Measurements from ENCODE around the gene KANTR. TPM values are rescaled to one million over a fixed set of nuclear protein-coding genes. Genes with fewer than 3 reads are reported as not detected.

The KANTR gene
- total and polyA plus RNA-seq, 9 of the 15 experiments (the other 6 are each of a cell fraction or from before 2014, with no cell fraction given): 1.0 to 5.7 (median 3.4) TPM

- TF ChIP-seq EHMT2 (IDR thresholded peaks at IDR 0.05): no peak
- TF ChIP-seq SIX5 (IDR thresholded peaks at IDR 0.05; ENCODE audit: borderline replicate concordance in 1 of 2, insufficient read depth in 1 of 2, low read depth in 1 of 2, low read length in 2 of 2): no peak
- peak; percentile 47 for TF ChIP-seq ASH1L (IDR thresholded peaks at IDR 0.05; ENCODE audit: borderline replicate concordance, low read depth, partially characterized antibody)
- TF ChIP-seq CBX3 (IDR thresholded peaks at IDR 0.05; ENCODE audit: borderline replicate concordance in 1 of 2, low read length in 2 of 2): no peak; a peak in 1 of 3 replicates
- TF ChIP-seq EWSR1 (IDR thresholded peaks at IDR 0.05; ENCODE audit: borderline replicate concordance, low read depth, partially characterized antibody): no peak
- no peak for TF ChIP-seq ZNF282 (CRISPR knock-in tag; IDR thresholded peaks at IDR 0.05)
- TF ChIP-seq MTA3 (IDR thresholded peaks at IDR 0.05; ENCODE audit: borderline replicate concordance): 0 out of 2 replicates have a peak, but pooled peaks have one; percentile 5
- TF ChIP-seq PML (IDR thresholded peaks at IDR 0.05; ENCODE audit: low read length): no peak
- peak; percentile 88 for TF ChIP-seq PKNOX1 (IDR thresholded peaks at IDR 0.05)
- TF ChIP-seq KDM5B (IDR thresholded peaks at IDR 0.05; ENCODE audit: insufficient replicate concordance, low read depth, low read length): peak; percentile 36
- no peak for TF ChIP-seq MTA1 (IDR thresholded peaks at IDR 0.05; ENCODE audit: borderline replicate concordance)
- TF ChIP-seq KLF16 (IDR thresholded peaks at IDR 0.05): no peak
- TF ChIP-seq ZFP36 (IDR thresholded peaks at IDR 0.05; ENCODE audit: low read depth, low read length, partially characterized antibody): no peak
- no peak for TF ChIP-seq CHCHD3 (CRISPR knock-in tag; IDR thresholded peaks at IDR 0.05)
- no peak for TF ChIP-seq NR2C2 (CRISPR knock-in tag; IDR thresholded peaks at IDR 0.05)
- TF ChIP-seq NR2C2 (tag; IDR thresholded peaks at IDR 0.05): no peak; the same call in 1 of the 2 replicates
- TF ChIP-seq TFAM (CRISPR knock-in tag; conservative IDR thresholded peaks at IDR 0.05): no peak
- TF ChIP-seq GATAD2A (IDR thresholded peaks at IDR 0.05): no peak
- TF ChIP-seq ZNF445 (CRISPR knock-in tag; IDR thresholded peaks at IDR 0.05; ENCODE audit: low read depth): no peak
- TF ChIP-seq, protein P1, sequence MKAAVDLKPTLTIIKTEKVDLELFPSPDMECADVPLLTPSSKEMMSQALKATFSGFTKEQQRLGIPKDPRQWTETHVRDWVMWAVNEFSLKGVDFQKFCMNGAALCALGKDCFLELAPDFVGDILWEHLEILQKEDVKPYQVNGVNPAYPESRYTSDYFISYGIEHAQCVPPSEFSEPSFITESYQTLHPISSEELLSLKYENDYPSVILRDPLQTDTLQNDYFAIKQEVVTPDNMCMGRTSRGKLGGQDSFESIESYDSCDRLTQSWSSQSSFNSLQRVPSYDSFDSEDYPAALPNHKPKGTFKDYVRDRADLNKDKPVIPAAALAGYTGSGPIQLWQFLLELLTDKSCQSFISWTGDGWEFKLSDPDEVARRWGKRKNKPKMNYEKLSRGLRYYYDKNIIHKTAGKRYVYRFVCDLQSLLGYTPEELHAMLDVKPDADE (conservative IDR thresholded peaks at IDR 0.05; ENCODE audit: control insufficient read depth, low read depth, low read length): 0 out of 2 replicates have a peak, but pooled peaks have one; percentile 33
- TF ChIP-seq CTCF (IDR thresholded peaks at IDR 0.05 in 2 of 3, conservative IDR thresholded peaks at IDR 0.05 in 1 of 3; ENCODE audit: insufficient read depth in 2 of 3, low read depth in 1 of 3, low read length in 3 of 3): no peak
- TF ChIP-seq ZBTB7A (IDR thresholded peaks at IDR 0.05; ENCODE audit: borderline replicate concordance, control insufficient read depth, low read depth, low read length): peak; percentile 18; the same call in 1 of the 2 replicates
- TF ChIP-seq RNF2 (IDR thresholded peaks at IDR 0.05): no peak
- peak; percentile 74 for TF ChIP-seq POLR2G (IDR thresholded peaks at IDR 0.05; ENCODE audit: low read depth, low read length)
- TF ChIP-seq NFIC (IDR thresholded peaks at IDR 0.05): peak; percentile 55
These were observed at the start of gene KANTR (continued) for GRCh38 chrX:53093748-53094581.

Data from K562 (cell line).